GM23248 (cell line): ENCODE results near the gene AGMO. TPM values are rescaled to one million over a fixed set of nuclear protein-coding genes. Genes with fewer than 3 reads are reported as not detected.

Experiments used
- DNase-seq: peaks from one replicate; pipeline ENCODE4 v3.0.0-alpha.2; 2015
- H2AFZ ChIP-seq: fragments of 200-600 bp; sonication (generic); 2 replicates; pipeline ENCODE4 v1.6.1; 2016; ENCODE audit warnings: antibody characterized with exemption
- H3F3A ChIP-seq: fragments of 200-600 bp; sonication (generic); 2 replicates; pipeline ENCODE4 v1.6.1; 2016; ENCODE audit warnings: mild to moderate bottlenecking, antibody characterized with exemption, mixed run types; ENCODE audit not compliant: insufficient read depth
- H3K27ac ChIP-seq: fragments of 200-600 bp; sonication (generic); 2 replicates; pipeline ENCODE4 v1.5.1; 2016; ENCODE audit warnings: mild to moderate bottlenecking
- H3K27me3 ChIP-seq: fragments of 200-600 bp; sonication (generic); replicated peaks from 2 replicates; pipeline ENCODE4 v1.6.1; 2016; ENCODE audit warnings: mild to moderate bottlenecking; ENCODE audit not compliant: insufficient read depth
- H3K36me3 ChIP-seq: fragments of 200-600 bp; sonication (generic); 2 replicates; pipeline ENCODE4 v1.6.1; 2016; ENCODE audit warnings: low read depth, mild to moderate bottlenecking
- H3K4me1 ChIP-seq: fragments of 200-600 bp; sonication (generic); 2 replicates; pipeline ENCODE4 v1.6.1; 2016; ENCODE audit warnings: mild to moderate bottlenecking; ENCODE audit not compliant: insufficient read depth
- H3K4me2 ChIP-seq: fragments of 200-600 bp; sonication (generic); one replicate; pipeline ENCODE4 v1.6.1; 2016; ENCODE audit warnings: mild to moderate bottlenecking; ENCODE audit not compliant: unreplicated experiment
- H3K4me3 ChIP-seq: fragments of 200-600 bp; sonication (generic); 2 replicates; pipeline ENCODE4 v1.5.1; 2016; ENCODE audit warnings: mild to moderate bottlenecking
- H3K79me2 ChIP-seq: fragments of 200-600 bp; sonication (generic); 2 replicates; pipeline ENCODE4 v1.6.1; 2016; ENCODE audit warnings: mild to moderate bottlenecking; ENCODE audit not compliant: insufficient read depth
- H3K9ac ChIP-seq: fragments of 200-600 bp; sonication (generic); 2 replicates; pipeline ENCODE4 v1.6.1; 2016; ENCODE audit warnings: mild to moderate bottlenecking
- H3K9me2 ChIP-seq: fragments of 200-600 bp; sonication (generic); 2 replicates; pipeline ENCODE4 v1.6.1; 2016; ENCODE audit warnings: mixed run types, mild to moderate bottlenecking, moderate library complexity; ENCODE audit not compliant: insufficient read depth
- H3K9me3 ChIP-seq: fragments of 200-600 bp; sonication (generic); one replicate; pipeline ENCODE4 v1.6.1; 2017; ENCODE audit warnings: low read depth
- H4K20me1 ChIP-seq: fragments of 200-600 bp; sonication (generic); 2 replicates; pipeline ENCODE4 v1.6.0; 2016; ENCODE audit not compliant: insufficient read depth
- EZH2 ChIP-seq: fragments of 200-600 bp; sonication (generic); IDR thresholded peaks from 2 replicates; pipeline ENCODE4 v1.6.1; 2018; ENCODE audit warnings: antibody characterized with exemption, mild to moderate bottlenecking; ENCODE audit not compliant: insufficient read depth, poor library complexity, severe bottlenecking
- EZH2phosphoT487 ChIP-seq: fragments of 200-600 bp; sonication (generic); IDR thresholded peaks from 2 replicates; pipeline ENCODE4 v1.6.1; 2018; ENCODE audit warnings: antibody characterized with exemption, moderate library complexity, mild to moderate bottlenecking, low read depth; ENCODE audit not compliant: insufficient read depth
- WGBS, 2 experiments: methylation state at CpG; one replicate each; pipeline ENCODE4 v1.1.6; 2015 to 2017; ENCODE audit warnings: low lambda C conversion rate in 2 of 2, low coverage in 1 of 2; ENCODE audit errors: missing lambda C conversion rate in 2 of 2; 5-methylcytosine and 5-hydroxymethylcytosine counted together
- in situ Hi-C: fragments of 300-500 bp; cut with MboI; formaldehyde crosslinking; loops from 2 replicates; pipeline ENCODE4 v1.15.0; 2020
- polyA plus RNA-seq: library from polyadenylated mRNA; unstranded; fragments of >200 nt; fragmentation: Nextera tagmentation; extraction: Ambion mirVana; gene quantifications from 2 replicates; pipeline ENCODE4 v1.2.1, GENCODE V29; 2016
- total RNA-seq: library from RNA; depleted of rRNA; stranded (reverse); fragments of >200 nt; shearing (Covaris generic); gene quantifications from 2 replicates; pipeline ENCODE4 v1.2.3, GENCODE V29; 2014

The AGMO gene
- total and polyA plus RNA-seq, 2 experiments from 2014 or later, result not detected

- no peaks in the 10 kb centered on the region for H4K20me1 ChIP-seq
- H3K79me2 ChIP-seq, result no peaks in the 10 kb centered on the region
- no peaks in the 10 kb centered on the region for H3F3A ChIP-seq
- 9 to 11% methylated on average over 1 of the region's 1 CpG for WGBS, 2 experiments
- H3K4me2 ChIP-seq, result no peak overlapping the region
- no peaks in the 10 kb centered on the region for H3K27me3 ChIP-seq
- DNase-seq, result no peak
- TF ChIP-seq EZH2phosphoT487 (no peak), EZH2 (no peak)
- H2AFZ ChIP-seq, result no peak overlapping the region
- H3K9me3 ChIP-seq, result no peaks in the 10 kb centered on the region
- no peak overlapping the region for H3K4me3 ChIP-seq
- in situ Hi-C loops, result no loop called here
- H3K9me2 ChIP-seq, result no peaks in the 10 kb centered on the region
- no peak overlapping the region for H3K9ac ChIP-seq
- H3K4me1 ChIP-seq, result no peaks in the 10 kb centered on the region
- H3K27ac ChIP-seq, result no peak overlapping the region
- H3K36me3 ChIP-seq, result no peaks in the 10 kb centered on the region
Observed at GRCh38 chr7:15418264-15418663, 143.6 kb downstream of the AGMO start.

GRCh38 chr7:15417341-15417988 lies 144.3 kb downstream of the AGMO start:
- no peak overlapping the region for H3K9ac ChIP-seq
- no peaks in the 10 kb centered on the region for H4K20me1 ChIP-seq
- H3K27ac ChIP-seq, result no peak overlapping the region
- H3K4me2 ChIP-seq, result no peak overlapping the region
- TF ChIP-seq EZH2phosphoT487, result no peak
- TF ChIP-seq EZH2, result no peak
- no peaks in the 10 kb centered on the region for H3K27me3 ChIP-seq
- no peaks in the 10 kb centered on the region for H3K36me3 ChIP-seq
- WGBS, 2 experiments, result 82 to 90% methylated on average over 5 of the region's 5 CpGs
- no peaks in the 10 kb centered on the region for H3F3A ChIP-seq
- no peaks in the 10 kb centered on the region for H3K9me2 ChIP-seq
- no peak overlapping the region for H3K4me3 ChIP-seq
- H2AFZ ChIP-seq, result no peak overlapping the region
- no peaks in the 10 kb centered on the region for H3K79me2 ChIP-seq
- in situ Hi-C loops, result no loop called here
- no peaks in the 10 kb centered on the region for H3K9me3 ChIP-seq
- no peak for DNase-seq
- no peaks in the 10 kb centered on the region for H3K4me1 ChIP-seq

GRCh38 chr7:15411019-15411418 lies 150.8 kb downstream of the AGMO start:
- H3K4me3 ChIP-seq, result no peak overlapping the region
- TF ChIP-seq EZH2phosphoT487 (no peak), EZH2 (no peak)
- H3K9ac ChIP-seq, result no peak overlapping the region
- H3K27me3 ChIP-seq, result no peaks in the 10 kb centered on the region
- in situ Hi-C loops, result no loop called here
- H3K27ac ChIP-seq, result no peak overlapping the region
- H3F3A ChIP-seq, result no peaks in the 10 kb centered on the region
- H3K36me3 ChIP-seq, result no peaks in the 10 kb centered on the region
- 65 to 73% methylated on average over 2 of the region's 2 CpGs for WGBS, 2 experiments
- no peak for DNase-seq
- H2AFZ ChIP-seq, result no peak overlapping the region
- no peaks in the 10 kb centered on the region for H3K9me3 ChIP-seq
- H3K4me2 ChIP-seq, result no peak overlapping the region
- H3K4me1 ChIP-seq, result no peaks in the 10 kb centered on the region
- H3K79me2 ChIP-seq, result no peaks in the 10 kb centered on the region
- no peaks in the 10 kb centered on the region for H4K20me1 ChIP-seq
- H3K9me2 ChIP-seq, result no peaks in the 10 kb centered on the region

- Histone ChIP-seq H2AFZ (no peak overlapping the region), H3K9me3 (no peaks in the 10 kb centered on the region)
- WGBS, 2 experiments, result 78% methylated on average over 4 of the region's 4 CpGs
Observed at GRCh38 chr7:15407910-15408309, 153.9 kb downstream of the AGMO start.

More at GRCh38 chr7:15407910-15408309, 153.9 kb downstream of the AGMO start:
- no peaks in the 10 kb centered on the region for H3K27me3 ChIP-seq
- H3K36me3 ChIP-seq, result no peaks in the 10 kb centered on the region
- no peaks in the 10 kb centered on the region for H3K4me1 ChIP-seq
- no peak for TF ChIP-seq EZH2
- TF ChIP-seq EZH2phosphoT487, result no peak
- in situ Hi-C loops, result no loop called here
- no peak overlapping the region for H3K27ac ChIP-seq
- H3K79me2 ChIP-seq, result no peaks in the 10 kb centered on the region
- no peaks in the 10 kb centered on the region for H3F3A ChIP-seq
- H3K4me2 ChIP-seq, result no peak overlapping the region
- no peak overlapping the region for H3K4me3 ChIP-seq
- H4K20me1 ChIP-seq, result no peaks in the 10 kb centered on the region
- no peak overlapping the region for H3K9ac ChIP-seq
- DNase-seq, result no peak
- no peaks in the 10 kb centered on the region for H3K9me2 ChIP-seq
